Left ventricle myocardium superior (tissue), 1 donor: ENCODE data around the gene TNFSF12. TPM values are rescaled to one million over a fixed set of nuclear protein-coding genes. Genes with fewer than 3 reads are reported as not detected.
"Not testable (repeated sequence)": the region's sequence is repeated elsewhere in the genome, so short reads cannot be mapped to it uniquely, and the experiment has no call there.

ENCODE experiments used
- ATAC-seq: fragments of 200-7000 bp; cut with Tn5 transposase; one replicate; pipeline ENCODE4 v1.9.1; 2020; ENCODE audit warnings: mild to moderate bottlenecking, moderate library complexity
- DNase-seq: peaks from one replicate; pipeline ENCODE4 v3.0.0-alpha.2; 2020
- intact Hi-C: fragments of 100-400 bp; cut with micrococcal nuclease; formaldehyde crosslinking; loops from one replicate; pipeline ENCODE4 v1.11.0; 2022
- total RNA-seq: library from RNA; stranded (reverse); fragmentation: NEBNext Ultra II Directional; extraction: Animal tissue kit (Norgen Biotek cat#: 25700); gene quantifications from one replicate; pipeline ENCODE4 v1.2.1, GENCODE V29; 2021
- donor health status: DM: no; HTN: yes; CAD: no; lungs with severe emphysema.

The TNFSF12 gene
- total RNA-seq, 1 donor from 2014 or later: 36.9 TPM

DNA sequence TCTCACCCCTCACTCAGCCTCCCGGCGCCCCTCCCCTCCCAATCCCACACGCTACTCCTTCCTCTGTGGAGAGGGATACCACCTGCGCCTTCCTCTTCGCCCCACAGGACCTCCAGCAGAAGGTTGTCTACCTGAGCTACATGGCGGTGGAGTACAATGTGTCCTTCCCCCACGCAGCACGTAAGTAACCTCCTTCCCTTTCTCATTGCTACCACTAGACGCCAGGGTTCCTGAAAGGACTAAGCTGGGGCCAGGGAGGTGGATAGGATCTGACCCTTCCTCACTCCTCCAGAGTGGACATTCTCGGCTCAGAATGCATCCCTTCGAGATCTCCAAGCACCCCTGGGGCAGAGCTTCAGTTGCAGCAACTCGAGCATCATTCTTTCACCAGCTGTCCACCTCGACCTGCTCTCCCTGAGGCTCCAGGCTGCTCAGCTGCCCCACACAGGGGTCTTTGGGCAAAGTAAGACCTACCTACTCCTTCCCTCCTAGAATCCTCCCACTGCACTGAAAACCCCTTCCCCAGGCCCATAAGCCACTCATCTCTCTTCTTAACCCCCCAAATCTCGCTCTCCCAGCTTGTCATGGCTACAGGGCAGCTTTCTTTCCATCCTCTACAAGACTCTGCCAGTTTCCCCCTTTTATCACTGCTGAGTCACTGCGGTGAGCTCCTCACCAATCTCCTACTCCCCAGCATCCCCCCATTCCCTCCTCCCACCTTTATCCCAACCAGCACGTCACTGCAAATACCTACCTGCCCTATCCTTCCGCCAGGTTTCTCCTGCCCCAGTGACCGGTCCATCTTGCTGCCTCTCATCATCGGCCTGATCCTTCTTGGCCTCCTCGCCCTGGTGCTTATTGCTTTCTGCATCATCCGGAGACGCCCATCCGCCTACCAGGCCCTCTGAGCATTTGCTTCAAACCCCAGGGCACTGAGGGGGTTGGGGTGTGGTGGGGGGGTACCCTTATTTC is 32.0 kb downstream of the TNFSF12 start:
- DNase-seq: no peak

DNA sequence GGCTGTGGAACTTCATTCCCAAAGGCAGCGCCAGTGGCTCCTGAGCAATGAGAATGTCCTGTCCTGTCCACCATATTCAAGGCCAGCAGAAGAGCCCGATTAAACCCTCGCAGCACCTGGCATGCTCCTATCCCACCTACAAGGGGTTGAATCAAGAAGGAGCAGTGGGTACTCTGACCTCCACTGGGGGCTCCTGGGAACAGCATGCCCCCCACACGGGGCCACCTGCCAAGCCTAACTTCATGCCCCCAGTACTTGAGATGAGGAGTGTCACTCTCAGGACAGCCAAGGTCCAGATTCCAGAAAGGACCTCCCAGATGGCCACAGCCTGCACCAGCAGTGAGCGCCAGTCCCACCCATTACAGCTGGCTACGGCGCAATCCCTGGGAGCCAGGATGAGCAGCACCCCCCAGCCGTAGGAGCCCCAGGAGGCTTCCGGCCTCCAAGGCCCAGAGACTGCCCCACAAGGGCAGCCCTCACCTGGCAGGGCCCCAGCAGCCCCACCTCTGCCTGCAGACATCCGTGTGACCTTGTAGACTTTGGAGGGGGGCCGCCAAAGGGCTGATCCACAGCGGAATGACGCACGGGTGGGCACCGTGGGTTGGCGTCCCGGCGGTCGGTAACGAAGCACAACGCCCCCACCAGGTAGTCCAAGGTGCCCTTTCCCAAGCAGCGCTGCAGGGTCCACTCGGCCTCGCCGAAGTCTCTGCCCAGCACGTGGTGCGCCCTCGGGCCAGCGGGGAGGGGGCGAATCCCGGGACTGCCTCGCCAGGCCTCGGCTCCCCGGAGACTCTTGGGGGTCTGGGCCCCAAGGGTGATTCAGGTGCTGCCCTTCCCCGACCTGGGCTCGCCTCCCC is 33.8 kb downstream of the TNFSF12 start:
- ATAC-seq (peak; percentile 0), DNase-seq (peak; percentile 52)
- intact Hi-C loops: no loop called here

More for the DNA sequence above, 32.0 kb downstream of the TNFSF12 start:
- intact Hi-C loops: no loop called here
- no peak for ATAC-seq

DNA sequence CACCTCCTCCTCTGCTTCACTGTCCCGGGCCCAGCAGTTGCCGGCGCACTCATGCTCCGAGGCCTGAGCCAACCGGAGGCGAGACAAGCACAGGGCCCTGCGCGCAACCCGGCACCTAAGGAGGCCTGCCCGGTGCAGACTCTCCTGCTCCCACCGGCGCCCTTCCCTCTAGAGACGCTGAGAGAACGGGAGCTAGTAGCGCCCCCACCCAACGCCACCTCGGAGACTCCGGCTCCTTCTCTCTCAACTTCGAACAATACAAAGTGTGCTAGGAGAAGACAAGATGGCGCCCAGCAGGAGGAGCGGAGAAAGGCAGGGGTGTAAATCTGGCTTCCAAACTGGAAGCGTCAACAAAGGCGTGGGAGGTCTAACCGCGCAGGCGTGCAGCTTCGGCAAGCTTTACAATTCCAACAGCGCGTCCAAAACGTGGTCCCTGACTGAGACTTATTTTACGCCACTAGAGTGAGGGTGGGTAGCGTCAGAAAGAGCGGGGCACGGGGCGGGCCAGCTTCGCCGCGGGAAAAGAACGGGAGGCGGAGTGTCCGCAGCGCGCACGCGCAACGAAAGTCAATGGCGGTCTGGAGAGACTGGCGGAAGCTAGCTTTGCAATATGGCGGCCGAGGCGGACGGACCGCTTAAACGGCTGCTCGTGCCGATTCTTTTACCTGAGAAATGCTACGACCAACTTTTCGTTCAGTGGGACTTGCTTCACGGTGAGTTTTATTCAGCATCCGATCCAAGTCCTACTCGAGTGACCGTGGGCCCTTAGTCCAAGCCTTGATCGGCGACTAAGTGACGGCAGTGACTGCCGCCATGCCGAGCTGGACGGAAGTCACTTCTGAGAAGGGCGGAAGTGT is 34.6 kb downstream of the TNFSF12 start, which contains the start of gene MPDU1:
Gene MPDU1, plus strand, starts transcription at position 600 of the 857 bp plus-strand sequence. Its CDS starts 11 bp downstream, at position 611.
- ATAC-seq (peak; percentile 88), DNase-seq (peak; percentile 98)
- intact Hi-C loops: no loop called here

DNA sequence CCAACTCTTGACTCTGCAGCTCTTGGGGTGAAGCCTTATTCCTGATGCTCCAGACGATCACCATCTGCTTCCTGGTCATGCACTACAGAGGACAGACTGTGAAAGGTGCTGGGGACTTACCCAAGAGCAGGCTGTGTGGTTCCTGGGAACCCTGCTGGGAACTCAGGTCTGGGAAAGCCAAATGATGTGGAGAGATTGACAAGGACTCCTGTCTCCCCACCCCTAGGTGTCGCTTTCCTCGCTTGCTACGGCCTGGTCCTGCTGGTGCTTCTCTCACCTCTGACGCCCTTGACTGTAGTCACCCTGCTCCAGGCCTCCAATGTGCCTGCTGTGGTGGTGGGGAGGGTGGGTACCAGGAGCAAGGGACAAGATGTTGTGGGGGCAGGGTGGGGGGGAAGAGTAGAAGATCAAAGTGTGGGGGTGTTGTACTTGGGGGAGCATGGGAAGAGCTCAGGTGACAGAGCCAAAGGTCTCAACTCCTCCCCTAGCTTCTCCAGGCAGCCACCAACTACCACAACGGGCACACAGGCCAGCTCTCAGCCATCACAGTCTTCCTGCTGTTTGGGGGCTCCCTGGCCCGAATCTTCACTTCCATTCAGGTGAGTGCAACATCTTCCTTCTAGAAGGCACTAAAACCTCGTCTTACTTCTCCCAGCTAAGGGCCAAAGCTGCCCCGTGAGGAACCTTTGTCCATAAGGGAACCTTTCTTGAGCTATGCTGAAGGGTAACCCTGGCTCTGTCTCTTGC is 38.0 kb downstream of the TNFSF12 start:
- peak; percentile 54 for DNase-seq
- intact Hi-C loops: no loop called here
- ATAC-seq: no peak

DNA sequence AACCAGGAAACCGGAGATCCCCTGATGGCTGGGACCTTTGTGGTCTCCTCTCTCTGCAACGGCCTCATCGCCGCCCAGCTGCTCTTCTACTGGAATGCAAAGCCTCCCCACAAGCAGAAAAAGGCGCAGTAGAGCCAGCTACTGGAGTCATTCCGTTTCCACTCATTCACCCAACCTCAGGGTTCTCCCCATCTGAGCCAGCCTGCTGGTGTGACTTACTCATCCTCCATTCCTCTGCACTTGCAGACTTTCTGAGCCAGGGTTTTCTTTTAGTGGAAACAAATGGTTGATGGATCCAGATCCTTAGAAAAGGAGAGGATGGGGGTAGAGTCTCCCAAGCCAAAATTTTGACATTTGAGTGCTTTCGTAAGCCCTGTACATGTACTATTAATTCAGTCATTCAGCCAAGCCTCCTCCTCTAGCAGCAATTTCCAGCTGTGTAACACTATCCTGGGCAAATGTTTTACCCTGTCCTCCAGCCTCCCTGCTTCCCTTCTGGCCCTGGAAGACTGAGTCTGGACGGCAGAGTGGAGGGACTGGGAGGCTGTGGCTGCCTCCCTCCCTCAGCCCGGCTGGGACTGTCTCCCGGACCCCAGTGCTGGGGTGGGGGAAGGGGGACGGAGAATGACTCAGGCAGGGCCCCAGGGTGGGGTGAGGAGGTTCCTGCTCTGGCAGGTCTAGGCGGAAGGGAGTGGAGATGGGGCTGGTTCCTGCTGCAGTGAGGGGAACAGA is 38.7 kb downstream of the TNFSF12 start:
- intact Hi-C loops: no loop called here
- ATAC-seq: no peak
- DNase-seq: no peak

DNA sequence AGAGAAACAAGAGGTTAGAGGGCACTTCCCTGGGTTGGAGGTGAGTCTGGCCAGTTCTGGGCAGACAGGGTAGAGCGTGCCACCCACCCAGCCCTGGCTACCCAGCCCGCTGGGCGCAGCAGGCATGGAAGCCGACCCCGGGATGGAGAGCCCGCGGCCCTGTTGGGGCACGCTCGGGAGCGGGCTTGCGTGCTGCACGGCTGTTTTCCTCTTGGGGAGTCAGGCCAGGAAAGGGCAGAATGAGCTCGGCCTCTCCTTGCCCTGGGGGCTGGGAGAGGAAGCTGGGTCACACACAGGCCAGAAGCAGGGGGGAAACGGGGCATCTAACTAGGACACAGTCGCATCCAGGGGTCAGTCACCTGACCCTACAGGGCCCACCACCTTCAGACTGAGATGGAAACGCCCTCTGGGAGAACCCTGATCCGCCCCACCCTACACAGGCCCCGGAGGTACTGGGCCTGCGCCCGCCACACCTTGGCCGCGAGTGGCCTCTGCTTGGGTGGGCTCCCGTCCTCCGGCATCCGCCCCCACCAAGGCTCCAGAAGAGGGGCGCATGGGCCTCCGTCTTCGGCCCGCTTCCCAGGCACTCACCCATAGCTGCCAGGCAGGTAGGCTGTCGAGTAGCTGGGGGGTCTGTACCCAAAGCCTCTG is 39.8 kb downstream of the TNFSF12 start:
- intact Hi-C loops: no loop called here
- ATAC-seq (peak; percentile 2), DNase-seq (no peak)

DNA sequence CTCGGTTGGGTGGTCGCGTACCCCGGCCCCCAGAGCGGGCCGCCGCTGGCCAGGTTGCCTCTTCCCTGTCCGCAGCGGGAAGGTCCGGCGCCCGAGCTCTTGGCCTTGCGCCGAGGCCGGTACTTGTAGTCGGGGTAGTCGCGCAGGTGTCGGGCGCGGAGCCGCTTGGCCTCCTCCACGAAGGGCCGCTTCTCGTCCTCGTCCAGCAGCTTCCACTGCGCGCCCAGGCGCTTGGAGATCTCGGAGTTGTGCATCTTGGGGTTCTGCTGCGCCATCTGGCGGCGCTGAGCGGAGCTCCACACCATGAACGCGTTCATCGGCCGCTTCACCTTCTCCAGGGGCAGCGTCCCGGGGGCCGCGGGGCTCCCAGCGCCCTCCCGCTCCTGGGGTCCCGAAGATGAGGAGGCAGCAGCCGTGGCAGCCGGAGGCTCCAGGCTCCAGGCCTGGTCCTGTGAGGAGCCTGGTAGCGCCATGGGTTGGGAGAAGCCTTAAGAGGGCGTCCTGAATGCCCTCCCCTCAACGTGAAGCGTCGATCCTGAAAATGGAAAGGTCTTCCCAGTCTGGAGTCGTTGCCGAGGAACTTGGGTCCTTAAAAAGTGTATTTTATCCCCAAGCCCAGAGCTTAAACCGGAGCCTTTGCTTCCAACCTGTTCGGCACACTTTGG is 40.5 kb downstream of the TNFSF12 start:
- intact Hi-C loops: no loop called here
- DNase-seq (peak; percentile 92), ATAC-seq (peak; percentile 84)

DNA sequence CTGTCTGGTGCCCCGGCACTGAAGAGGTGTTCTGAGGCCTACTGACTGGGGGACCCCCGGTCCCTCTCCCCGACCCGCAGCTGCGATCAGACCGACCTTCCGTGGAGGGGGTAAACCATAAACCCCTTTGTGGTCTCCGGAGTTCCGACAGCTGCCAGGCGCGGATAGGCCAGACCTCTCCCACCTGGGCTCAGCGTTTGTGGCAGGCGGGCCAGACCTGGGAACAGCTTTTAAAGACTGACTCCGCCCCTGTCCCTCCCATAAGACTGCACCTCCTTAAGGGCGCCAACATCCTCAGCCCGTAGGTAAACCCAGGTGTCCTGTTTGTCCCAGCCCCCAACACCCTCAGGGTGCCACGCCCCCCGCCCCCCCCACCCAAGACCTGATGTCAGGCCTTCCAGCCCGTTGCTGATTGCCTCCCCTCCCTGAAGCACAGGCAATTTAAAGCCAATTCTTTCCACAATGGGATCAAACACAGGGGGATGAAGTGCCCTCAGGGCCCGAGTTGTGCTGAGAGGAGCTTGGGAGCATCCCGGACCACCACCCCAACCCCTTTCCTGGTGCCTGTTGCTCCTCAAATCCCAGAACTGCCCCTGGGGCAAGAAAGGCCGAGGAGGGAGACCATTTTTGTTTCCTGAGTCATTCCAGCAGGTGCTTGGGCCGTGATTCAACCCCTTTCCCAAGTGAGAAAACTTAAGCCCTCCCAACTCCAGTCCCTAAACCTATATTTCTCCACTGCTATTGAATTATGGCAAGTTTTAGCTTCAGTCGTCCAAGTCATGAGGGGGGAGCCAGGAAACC is 41.2 kb downstream of the TNFSF12 start, which contains the start of gene SOX15:
Gene SOX15, minus strand, starts transcription at position 204 of the 801 bp plus-strand sequence. CDS start 418 bp downstream, outside the sequence.
- ATAC-seq (peak; percentile 2), DNase-seq (no peak)
- intact Hi-C loops: no loop called here

DNA sequence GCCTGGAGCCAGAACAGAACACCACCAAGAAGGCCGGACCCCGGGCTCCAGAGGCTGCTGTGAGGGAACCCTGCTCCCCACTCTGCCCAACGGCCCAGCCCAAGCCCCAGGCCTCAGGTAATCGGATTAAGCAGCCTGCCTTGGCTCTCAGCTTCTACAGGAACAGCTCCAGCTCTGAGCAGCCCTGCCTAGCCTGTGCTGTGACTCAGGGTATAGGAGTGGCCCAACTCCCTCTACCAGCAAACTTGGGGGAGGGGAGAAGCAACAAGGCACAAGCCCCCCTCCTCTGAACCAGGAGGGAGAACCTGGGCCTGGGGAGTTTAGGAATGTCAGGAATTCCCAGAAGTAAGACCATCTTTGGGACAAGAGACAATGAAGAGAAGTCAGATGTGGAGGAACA is 41.9 kb downstream of the TNFSF12 start:
- no peak for ATAC-seq
- intact Hi-C loops: no loop called here
- no peak for DNase-seq

DNA sequence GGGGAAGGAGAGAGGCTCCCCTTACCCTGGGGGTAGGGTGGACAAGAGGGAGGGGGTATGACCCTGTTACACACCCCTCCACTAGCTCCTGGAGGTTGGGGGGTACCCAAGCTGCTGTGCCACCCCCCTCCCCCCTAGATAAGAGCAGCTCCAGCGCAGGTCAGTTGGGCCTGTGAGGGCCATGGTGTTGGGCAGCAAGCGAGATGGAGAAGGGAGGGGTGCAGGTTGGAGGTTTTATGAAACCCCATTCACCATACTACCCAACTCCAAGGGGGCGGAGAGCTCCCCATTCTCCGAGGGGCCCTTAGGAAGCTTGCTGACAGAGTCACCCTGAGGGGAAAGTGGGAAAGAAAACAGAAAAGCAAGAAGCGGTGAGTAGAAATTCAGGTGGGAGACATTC is 42.7 kb downstream of the TNFSF12 start:
- intact Hi-C loops: no loop called here

DNA sequence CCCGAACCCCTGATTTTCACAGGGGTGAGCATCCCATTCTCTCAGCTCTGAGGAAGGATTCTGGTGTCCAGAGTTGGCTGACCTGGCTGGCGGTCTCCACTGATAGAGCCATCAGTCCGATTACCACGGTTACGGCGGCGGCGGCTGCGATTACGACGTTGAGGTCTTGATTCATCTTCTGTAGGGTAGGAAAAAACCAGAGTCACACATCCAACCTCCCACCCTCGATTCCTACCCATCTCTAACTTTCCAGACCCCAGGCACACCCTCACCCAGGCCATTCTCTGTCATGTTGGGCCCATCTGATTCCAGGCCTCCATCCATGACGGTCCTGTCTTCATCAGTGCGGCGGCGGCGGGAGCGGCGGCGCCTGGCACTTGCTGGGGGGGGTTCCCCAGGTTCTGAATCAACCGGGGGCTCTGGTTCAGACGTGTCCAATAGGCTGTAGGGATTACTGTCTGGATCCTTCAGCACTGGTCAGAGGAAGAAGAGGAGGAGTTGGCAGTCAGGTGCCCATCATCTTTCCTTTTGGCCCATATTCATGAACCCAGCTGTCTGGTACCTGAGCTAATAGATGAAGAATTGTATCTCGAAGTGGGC is 43.7 kb downstream of the TNFSF12 start:
- intact Hi-C loops: no loop called here
- DNase-seq: no peak
- no peak for ATAC-seq

More for the DNA sequence above, 42.7 kb downstream of the TNFSF12 start:
- DNase-seq: no peak
- ATAC-seq: no peak

DNA sequence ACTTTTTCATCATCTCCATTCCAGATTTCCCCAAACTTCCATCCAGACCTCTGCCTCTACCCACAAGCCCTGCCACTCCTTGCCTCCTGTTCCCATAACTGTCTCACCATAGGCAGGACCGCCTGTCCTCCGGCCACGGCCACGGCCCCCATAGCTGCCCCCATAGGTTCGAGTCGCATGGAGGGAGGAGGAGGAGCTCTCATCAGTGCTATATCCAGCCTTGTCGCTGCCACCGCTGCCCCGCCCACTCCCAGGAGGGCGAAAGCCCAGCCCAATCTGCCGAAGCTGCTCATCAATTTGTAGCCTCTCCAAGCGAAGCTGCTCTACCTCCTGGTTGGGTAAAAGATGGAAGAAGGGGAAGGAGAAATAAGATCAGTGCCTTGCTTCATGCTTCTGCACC is 44.4 kb downstream of the TNFSF12 start:
- intact Hi-C loops: no loop called here
- no peak for DNase-seq
- no peak for ATAC-seq

DNA sequence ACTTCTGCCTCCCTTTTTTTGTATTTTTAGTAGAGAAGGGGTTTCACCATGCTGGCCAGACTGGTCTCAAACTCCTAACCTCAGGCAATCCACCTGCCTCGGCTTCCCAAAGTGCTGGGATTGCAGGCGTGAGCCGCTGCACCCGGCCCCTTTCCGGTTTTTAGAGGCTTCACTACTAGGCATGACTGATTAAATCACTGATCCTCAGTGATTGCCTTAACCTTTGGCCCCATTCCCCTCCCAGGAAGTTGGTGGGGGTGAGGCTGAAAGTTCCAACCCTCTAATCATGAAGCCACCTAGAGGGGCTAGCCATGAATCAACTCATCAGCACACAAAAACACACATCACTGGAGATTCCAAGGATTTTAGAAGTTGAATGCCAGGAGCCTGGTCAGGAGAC is 48.7 kb downstream of the TNFSF12 start:
- intact Hi-C loops, DNase-seq, ATAC-seq: not testable (repeated sequence)

DNA sequence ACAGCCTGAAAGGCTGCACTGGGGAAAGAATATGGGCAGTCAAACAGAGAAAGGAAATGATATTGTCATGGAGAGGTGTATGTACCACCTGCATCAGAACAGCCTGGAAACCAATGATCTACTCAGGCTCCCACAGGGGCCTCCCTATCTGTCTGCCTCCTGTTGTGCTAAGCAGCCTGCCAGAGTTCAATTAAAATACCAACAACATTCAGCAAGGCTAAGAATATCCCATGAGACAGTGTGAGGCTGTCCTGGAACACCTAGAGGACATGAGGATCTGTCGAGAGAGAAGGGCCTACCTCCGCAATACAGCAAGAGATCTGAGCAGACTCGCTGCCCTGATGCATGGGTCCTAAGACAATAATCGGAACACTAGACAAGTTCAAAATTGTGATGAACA is 57.4 kb downstream of the TNFSF12 start:
- ATAC-seq: peak; percentile 97
- intact Hi-C loops: no loop called here
- no peak for DNase-seq
